Heart right ventricle (tissue), 16 donors: Measurements from ENCODE around the gene THSD4. TPM values are rescaled to one million over a fixed set of nuclear protein-coding genes. Genes with fewer than 3 reads are reported as not detected.

Source experiments
- ATAC-seq, 8 donors: fragments of 200-7000 bp; cut with Tn5 transposase; one replicate each; pipeline ENCODE4 v1.9.1; 2020; ENCODE audit warnings: mild to moderate bottlenecking in 8 of 8, moderate library complexity in 8 of 8, moderate number of reproducible peaks in 1 of 8
- DNase-seq, 2 donors: peaks; one replicate each; pipeline ENCODE4 v3.0.0-alpha.2; 2020
- H3K27ac ChIP-seq, 10 donors: fragments of 200-600 bp; sonication (generic) in 2 of 10; one replicate each; pipeline versions ENCODE4 v1.5.0 to v1.8.0; 2020 to 2022; ENCODE audit warnings: mild to moderate bottlenecking in 3 of 10
- H3K27me3 ChIP-seq, 7 donors: fragments of 200-600 bp; one replicate each; pipeline ENCODE4 v1.8.0; 2021 to 2022; ENCODE audit warnings: mild to moderate bottlenecking in 2 of 7
- H3K36me3 ChIP-seq, 9 donors: fragments of 200-600 bp; sonication (generic) in 1 of 9; one replicate each; pipeline versions ENCODE4 v1.5.0 to v1.8.0; 2020 to 2022; ENCODE audit warnings: mild to moderate bottlenecking in 2 of 9
- H3K4me1 ChIP-seq, 9 donors: fragments of 200-600 bp; sonication (generic) in 1 of 9; one replicate each; pipeline versions ENCODE4 v1.5.0 to v1.8.0; 2020 to 2022; ENCODE audit warnings: mild to moderate bottlenecking in 4 of 9
- H3K4me3 ChIP-seq, 10 donors: fragments of 200-600 bp; sonication (generic) in 2 of 10; one replicate each; pipeline versions ENCODE4 v1.5.0 to v1.8.0; 2020 to 2022; ENCODE audit warnings: mild to moderate bottlenecking in 7 of 10, moderate library complexity in 2 of 10
- H3K9me3 ChIP-seq, 11 donors: fragments of 200-600 bp in 10 of 11; sonication (generic) in 2 of 11; one replicate each; pipeline versions ENCODE4 v1.5.0 to v1.8.0; 2013 to 2022; ENCODE audit warnings: mild to moderate bottlenecking in 2 of 11, control low read depth in 1 of 11, moderate library complexity in 1 of 11
- CTCF ChIP-seq, 9 donors: fragments of 200-600 bp; sonication (generic) in 2 of 9; IDR thresholded peaks; one replicate each; pipeline versions ENCODE4 v1.5.0 to v1.8.0; 2021 to 2022; ENCODE audit warnings: antibody characterized with exemption in 9 of 9, mild to moderate bottlenecking in 5 of 9, moderate library complexity in 1 of 9
- WGBS, 2 donors: extraction: QIAGEN DNeasy Blood & Tissue Kit; methylation state at CpG; one replicate each; pipeline ENCODE4 v1.1.7; 2013; ENCODE audit warnings: inconsistent platforms in 1 of 2; 5-methylcytosine and 5-hydroxymethylcytosine counted together
- intact Hi-C, 10 donors: fragments of 100-400 bp; cut with DNase I; formaldehyde crosslinking; loops; one replicate each; pipeline versions ENCODE4 v1.11.1 to v1.14.2; 2022
- polyA plus RNA-seq, 2 donors: library from polyadenylated mRNA; stranded (reverse); fragments of 200-250 nt; gene quantifications; one replicate each; pipeline ENCODE4 v1.2.3, GENCODE V29; 2013
- total RNA-seq, 10 donors: library from RNA; stranded (reverse); fragmentation: NEBNext Ultra II Directional in 3 of 10; extraction: Animal tissue kit (Norgen Biotek cat#: 25700) in 3 of 10; gene quantifications; one replicate each; pipeline versions ENCODE4 v1.2.1 to v1.2.4, GENCODE V29; 2021 to 2023
- donor health status: Arrhythmogenic right ventricular cardiomyopathy.
- donor health status: ischemic (EF 13 %, LVEDD 7.1; RV severe dilation, severe dysfunction).
- donor health status: healthy with polysubstance abuse.
- donor health status: DM: no; HTN: yes; CAD: no.
- donor health status: DM: no; HTN: no; CAD: no.
- donor health status: ischemic (EF 25% LVEDD 6.9; RV normal size, moderate dysfunction).
- donor health status: ischemic (EF 25% LVEDD 5.7; RV mildly dilated, moderate dysfunction).
- donor health status: healthy.
- donor health status: DM: yes; HTN: yes; CAD: no.
- donor health status: Ischemic cardiomyopathy.
- donor health status: ischemic (EF 35%, LVEDD 5.7; RV mildly dilated, moderate dysfunction).
- donor health status: nonischemic (EF 11% LVEDD 7.7; RV severe dilation, severe dysfunction).
- donor health status: DM: yes; HTN: yes; CAD: no.
- donor health status: PGD.
- donor health status: ischemic (EF 29% LVEDD 5.4; RV normal size, mild dysfunction).
- donor health status: nonischemic (EF 23%, LVEDD 6.1; RV moderate dilation, normal function).

The THSD4 gene
- total and polyA plus RNA-seq, 12 donors: 20.8 to 212 (median 139) TPM

GRCh38 chr15:71776304-71776703, 661.0 kb downstream of the THSD4 start:
- DNase-seq: no peak
- intact Hi-C loops: loop anchor here in 1 of 10 donors (10.0 kb wide), 1 partner anchor 378 kb away; no protein-coding TSS in a partner anchor
- 76 to 80% methylated on average over 3 of the region's 3 CpGs for WGBS, 2 donors
- H3K27ac ChIP-seq: no peak overlapping the region
- H3K27me3 ChIP-seq: no peaks in the 10 kb centered on the region
- ATAC-seq: no peak
- no peak for TF ChIP-seq CTCF (IDR thresholded peaks at IDR 0.05)
- H3K4me1 ChIP-seq: peaks cover 0 to 13% (median 6%) of the 10 kb centered on the region in 9 donors
- H3K9me3 ChIP-seq: no peaks in the 10 kb centered on the region
- no peak overlapping the region for H3K4me3 ChIP-seq
- peaks cover 0 to 22% (median 0%) of the 10 kb centered on the region in 9 donors for H3K36me3 ChIP-seq

GRCh38 chr15:71777216-71777943, 662.1 kb downstream of the THSD4 start:
- DNase-seq: no peak
- TF ChIP-seq CTCF (IDR thresholded peaks at IDR 0.05): no peak
- H3K36me3 ChIP-seq: peaks cover 0 to 13% (median 0%) of the 10 kb centered on the region in 9 donors
- 84 to 85% methylated on average over 16 of the region's 16 CpGs for WGBS, 2 donors
- peak in 1 of 8 donors; percentile 27 for ATAC-seq
- no peaks in the 10 kb centered on the region for H3K27me3 ChIP-seq
- H3K9me3 ChIP-seq: no peaks in the 10 kb centered on the region
- peaks cover 0 to 13% (median 6%) of the 10 kb centered on the region in 9 donors for H3K4me1 ChIP-seq
- no peak overlapping the region for H3K27ac ChIP-seq
- intact Hi-C loops: loop anchor here in 1 of 10 donors (10.0 kb wide), 1 partner anchor 377 kb away; no protein-coding TSS in a partner anchor
- H3K4me3 ChIP-seq: no peak overlapping the region

- DNase-seq: no peak
- Histone ChIP-seq H3K4me1 (peaks cover 0 to 18% (median 8%) of the 10 kb centered on the region in 9 donors), H3K4me3 (no peak overlapping the region), H3K27me3 (no peaks in the 10 kb centered on the region), H3K9me3 (no peaks in the 10 kb centered on the region), H3K27ac (peak overlapping the region in 1 of 10 donors; percentile 42), H3K36me3 (peaks cover 0 to 13% (median 0%) of the 10 kb centered on the region in 9 donors)
- TF ChIP-seq CTCF (IDR thresholded peaks at IDR 0.05): no peak
- intact Hi-C loops: loop anchor here in 1 of 10 donors (10.0 kb wide), 1 partner anchor 376 kb away; no protein-coding TSS in a partner anchor
- 83% methylated on average over 6 of the region's 6 CpGs for WGBS, 2 donors
- no peak for ATAC-seq
These were observed 664.0 kb downstream of the THSD4 start for GRCh38 chr15:71779073-71779797.
